Small intestine (tissue), 7 donors: ENCODE measurements around the gene STRA8. TPM values are rescaled to one million over a fixed set of nuclear protein-coding genes. Genes with fewer than 3 reads are reported as not detected.

ENCODE experiments used
- DNase-seq, 2 donors: peaks; one replicate each; pipeline versions ENCODE4 v3.0.0 to v3.0.0-alpha.2; 2013
- FAIRE-seq: peaks from 2 replicates; lab custom pipeline; 2012; peaks lifted over from hg19 to GRCh38; lab: Jason Lieb, UNC
- H3K27ac ChIP-seq, 3 donors: one replicate each; pipeline ENCODE4 v1.5.1; 2013; ENCODE audit warnings: low read length in 2 of 3, mild to moderate bottlenecking in 2 of 3, control low read depth in 1 of 3, inconsistent platforms in 1 of 3, low read depth in 1 of 3, moderate library complexity in 1 of 3
- H3K27me3 ChIP-seq, 3 donors: one replicate each; pipeline ENCODE4 v1.6.1; 2013; ENCODE audit warnings: low read length in 3 of 3, inconsistent platforms in 1 of 3; ENCODE audit not compliant: control insufficient read depth in 3 of 3, insufficient read depth in 3 of 3
- H3K36me3 ChIP-seq, 3 donors: one replicate each; pipeline ENCODE4 v1.6.1; 2013; ENCODE audit warnings: low read length in 3 of 3, inconsistent platforms in 1 of 3, low read depth in 1 of 3, mild to moderate bottlenecking in 1 of 3, moderate library complexity in 1 of 3; ENCODE audit not compliant: control insufficient read depth in 3 of 3, insufficient read depth in 2 of 3
- H3K4me1 ChIP-seq, 3 donors: one replicate each; pipeline ENCODE4 v1.6.1; 2013; ENCODE audit warnings: low read length in 2 of 3, inconsistent platforms in 1 of 3, low read depth in 1 of 3, mild to moderate bottlenecking in 1 of 3, moderate library complexity in 1 of 3; ENCODE audit not compliant: control insufficient read depth in 3 of 3, insufficient read depth in 2 of 3
- H3K4me3 ChIP-seq, 3 donors: one replicate each; pipeline ENCODE4 v1.5.1; 2013; ENCODE audit warnings: low read length in 3 of 3, control low read depth in 1 of 3, inconsistent platforms in 1 of 3, low read depth in 1 of 3, mild to moderate bottlenecking in 1 of 3, moderate library complexity in 1 of 3
- H3K9me3 ChIP-seq, 2 donors: one replicate each; pipeline ENCODE4 v1.6.1; 2013; ENCODE audit warnings: low read depth in 1 of 2, low read length in 1 of 2; ENCODE audit not compliant: control insufficient read depth in 2 of 2, insufficient read depth in 1 of 2
- WGBS, 3 donors: extraction: QIAGEN DNeasy Blood & Tissue Kit; methylation state at CpG; one replicate each; pipeline ENCODE4 v1.1.7; 2013; 5-methylcytosine and 5-hydroxymethylcytosine counted together
- polyA plus RNA-seq, 4 donors: library from polyadenylated mRNA; stranded (reverse) in 3 of 4; unstranded in 1 of 4; fragments of 200-250 nt in 3 of 4; fragments of 120-200 nt in 1 of 4; gene quantifications; one replicate each; pipeline versions ENCODE4 v1.2.1 to v1.2.3, GENCODE V29; 2013
- donor health status: healthy with polysubstance abuse.
- donor health status: control.
- donor health status: control.
- donor health status: Bipolar disorder and iron deficiency.
- donor health status: healthy.

STRA8 gene
- polyA plus RNA-seq, 4 donors: not detected

DNA sequence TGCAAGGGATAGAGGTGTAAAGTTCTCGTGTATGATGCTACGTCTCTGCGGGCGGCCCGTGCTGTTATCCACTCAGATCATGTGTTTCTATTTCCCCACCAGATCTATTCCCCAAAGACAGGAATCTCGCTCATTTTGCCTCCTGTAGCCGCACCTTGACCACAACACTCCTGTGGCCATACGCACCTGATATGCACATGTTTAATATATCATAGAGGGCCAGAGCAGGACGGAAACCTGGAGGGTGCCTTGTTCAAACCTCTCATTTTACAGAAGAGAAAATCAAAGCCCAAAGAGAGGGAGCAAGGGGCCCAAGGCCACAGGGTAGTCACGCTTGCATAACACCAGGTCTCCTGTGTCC, 37.6 kb downstream of the STRA8 start:
- Histone ChIP-seq H3K27me3 (peaks cover 0 to 3% (median 0%) of the 10 kb centered on the region in 3 donors), H3K4me1 (no peaks in the 10 kb centered on the region), H3K36me3 (no peaks in the 10 kb centered on the region), H3K27ac (no peak overlapping the region), H3K9me3 (peaks cover 0 to 3% of the 10 kb centered on the region in 2 donors), H3K4me3 (no peak overlapping the region)
- WGBS, 3 donors: 85 to 88% (median 87%) methylated on average over 10 of the region's 10 CpGs
- FAIRE-seq: no peak
- DNase-seq: no peak

DNA sequence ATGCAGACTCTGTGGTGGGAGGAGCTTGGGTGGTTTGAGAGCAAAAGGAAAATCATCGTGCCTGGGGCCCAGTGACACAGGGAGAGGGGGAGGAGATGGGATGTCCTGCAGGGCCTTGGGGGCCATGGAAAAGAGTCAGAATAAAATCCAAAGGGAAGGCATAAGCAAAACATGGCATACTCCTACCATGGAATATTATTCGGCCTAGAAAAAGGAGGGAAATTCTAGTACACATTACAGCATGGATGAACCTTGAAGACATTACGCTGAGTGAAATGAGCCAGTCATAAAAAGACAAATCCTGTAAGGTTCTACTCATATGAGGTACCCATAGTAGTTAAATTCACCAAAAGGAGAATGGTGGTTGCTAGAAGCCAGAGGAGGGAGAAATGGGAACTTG, 38.7 kb downstream of the STRA8 start:
- Histone ChIP-seq H3K4me3 (no peak overlapping the region), H3K4me1 (no peaks in the 10 kb centered on the region), H3K27me3 (peaks cover 0 to 3% (median 0%) of the 10 kb centered on the region in 3 donors), H3K9me3 (no peaks in the 10 kb centered on the region), H3K27ac (no peak overlapping the region), H3K36me3 (no peaks in the 10 kb centered on the region)
- FAIRE-seq (no peak), DNase-seq (no peak)
- 82 to 85% (median 84%) methylated on average over 3 of the region's 3 CpGs for WGBS, 3 donors

DNA sequence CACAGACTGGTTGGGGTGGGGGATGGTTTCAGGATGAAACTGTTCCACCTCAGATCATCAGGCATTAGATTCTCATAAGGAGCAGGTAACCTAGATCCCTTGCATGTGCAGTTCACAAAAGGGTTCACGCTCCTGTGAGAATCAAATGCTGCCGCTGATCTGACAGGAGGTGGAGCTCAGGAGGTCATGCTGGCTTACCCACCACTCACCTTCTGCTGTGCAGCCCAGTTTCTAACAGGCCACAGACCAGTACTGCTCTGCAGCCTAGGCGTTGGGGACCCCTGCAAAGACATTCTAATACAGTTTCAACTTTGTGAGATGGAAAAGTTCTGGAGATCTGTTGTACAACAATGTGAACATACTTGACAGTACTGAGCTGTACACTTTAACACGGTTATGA, 39.9 kb downstream of the STRA8 start:
- H3K27me3 ChIP-seq: peaks cover 0 to 3% (median 0%) of the 10 kb centered on the region in 3 donors
- WGBS, 3 donors: 67 to 79% (median 70%) methylated on average over 4 of the region's 4 CpGs
- FAIRE-seq (no peak), DNase-seq (no peak)
- H3K4me3 ChIP-seq: no peak overlapping the region
- no peaks in the 10 kb centered on the region for H3K4me1 ChIP-seq
- no peaks in the 10 kb centered on the region for H3K36me3 ChIP-seq
- H3K9me3 ChIP-seq: no peaks in the 10 kb centered on the region
- H3K27ac ChIP-seq: no peak overlapping the region

DNA sequence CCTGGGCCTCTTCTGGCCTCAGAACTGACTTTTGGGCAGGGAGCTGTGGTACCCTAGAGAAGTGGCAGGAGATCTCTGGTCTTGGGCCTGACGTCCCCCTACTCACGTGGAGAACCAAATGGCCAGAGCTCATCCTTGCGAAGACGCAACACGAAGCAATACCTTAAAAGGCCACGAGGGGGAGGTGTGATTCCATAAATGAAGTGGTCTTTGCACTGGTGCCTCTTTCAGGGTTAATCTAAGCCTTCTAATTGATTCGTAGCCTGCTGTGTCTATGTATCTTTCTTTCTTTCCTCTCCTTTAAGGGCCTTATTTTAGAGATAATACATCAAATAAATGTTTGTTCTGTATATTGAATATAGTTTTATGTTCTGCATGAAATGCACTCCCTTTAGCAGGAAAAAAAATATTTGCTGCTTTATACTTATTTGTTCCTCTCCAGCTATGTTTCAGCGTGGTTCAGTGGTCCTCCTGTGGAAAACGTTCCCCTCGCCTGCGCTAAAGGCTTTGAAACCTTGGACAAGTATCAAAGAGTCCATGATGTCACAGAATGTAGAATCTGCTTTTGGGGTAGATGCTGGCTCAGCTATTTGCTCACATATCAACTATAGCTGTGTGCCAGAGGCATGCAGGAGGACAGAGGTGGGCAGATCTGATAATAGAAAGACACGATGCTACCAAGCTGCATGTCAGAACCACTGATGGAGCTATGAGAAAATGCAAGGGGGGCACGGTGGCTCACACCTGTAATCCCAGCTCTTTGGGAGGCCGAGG, 41.0 kb downstream of the STRA8 start:
- no peaks in the 10 kb centered on the region for H3K4me1 ChIP-seq
- peaks cover 0 to 3% (median 0%) of the 10 kb centered on the region in 3 donors for H3K27me3 ChIP-seq
- H3K4me3 ChIP-seq: no peak overlapping the region
- FAIRE-seq: no peak
- no peaks in the 10 kb centered on the region for H3K9me3 ChIP-seq
- H3K27ac ChIP-seq: no peak overlapping the region
- peak; percentile 70 to 75 for DNase-seq
- H3K36me3 ChIP-seq: no peaks in the 10 kb centered on the region
- 37 to 39% (median 39%) methylated on average over 14 of the region's 14 CpGs for WGBS, 3 donors

DNA sequence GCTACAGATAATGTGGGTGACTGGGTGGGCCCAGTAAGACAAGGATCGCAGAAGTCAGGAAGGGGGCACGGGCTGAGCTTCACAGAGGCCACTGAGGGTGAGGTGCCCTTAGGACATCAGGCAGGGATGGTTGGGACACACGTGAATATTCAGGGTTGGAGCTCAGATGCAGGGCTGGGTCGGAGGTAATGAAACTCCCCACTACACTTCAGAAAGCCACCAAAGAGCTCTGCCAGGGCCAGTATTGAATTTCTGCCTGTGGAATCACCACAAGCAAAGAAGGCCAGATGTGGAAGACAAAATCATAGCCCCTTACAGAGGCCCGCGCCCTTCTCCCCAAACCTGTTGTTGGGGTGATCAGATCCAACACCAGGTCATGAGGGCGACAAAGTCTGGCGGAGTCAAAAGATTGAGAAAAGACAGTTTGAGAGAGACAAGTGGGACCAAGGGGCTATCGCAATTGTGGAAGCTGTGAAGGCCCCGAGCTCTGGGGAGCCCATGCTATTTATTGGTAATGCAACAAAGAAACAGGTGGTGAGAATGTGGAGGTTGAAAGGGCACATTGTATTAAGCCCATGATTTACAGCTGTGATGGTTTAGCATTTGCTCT, 42.4 kb downstream of the STRA8 start:
- WGBS, 3 donors: 86 to 89% (median 86%) methylated on average over 10 of the region's 10 CpGs
- H3K4me1 ChIP-seq: no peaks in the 10 kb centered on the region
- no peak overlapping the region for H3K4me3 ChIP-seq
- H3K27ac ChIP-seq: no peak overlapping the region
- no peaks in the 10 kb centered on the region for H3K27me3 ChIP-seq
- FAIRE-seq (no peak), DNase-seq (no peak)
- H3K36me3 ChIP-seq: no peaks in the 10 kb centered on the region
- H3K9me3 ChIP-seq: no peaks in the 10 kb centered on the region

DNA sequence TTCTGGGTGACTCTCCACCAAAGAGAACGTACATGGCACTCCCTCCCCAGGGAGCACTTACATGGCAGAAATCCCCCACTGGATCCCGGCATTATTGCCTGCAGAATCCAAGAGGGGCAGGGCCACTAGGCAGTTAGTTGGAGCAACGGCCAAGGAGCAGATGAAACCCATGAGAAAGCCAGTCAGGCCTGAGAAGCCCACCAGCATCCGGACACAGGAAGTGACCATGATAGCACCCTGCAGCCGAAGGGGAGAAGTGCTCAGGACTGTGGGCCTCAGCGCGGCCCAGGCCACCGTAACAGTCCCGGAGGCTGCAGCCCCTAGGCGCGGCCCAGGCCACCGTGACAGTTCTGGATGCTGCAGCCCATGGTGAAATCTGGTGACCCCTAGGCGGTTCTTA, 43.5 kb downstream of the STRA8 start:
- FAIRE-seq: no peak
- Histone ChIP-seq H3K9me3 (no peaks in the 10 kb centered on the region), H3K4me1 (peaks cover 0 to 5% (median 0%) of the 10 kb centered on the region in 3 donors), H3K4me3 (no peak overlapping the region), H3K36me3 (no peaks in the 10 kb centered on the region), H3K27ac (no peak overlapping the region), H3K27me3 (no peaks in the 10 kb centered on the region)
- WGBS, 3 donors: 87 to 89% (median 89%) methylated on average over 13 of the region's 13 CpGs
- DNase-seq: no peak

DNA sequence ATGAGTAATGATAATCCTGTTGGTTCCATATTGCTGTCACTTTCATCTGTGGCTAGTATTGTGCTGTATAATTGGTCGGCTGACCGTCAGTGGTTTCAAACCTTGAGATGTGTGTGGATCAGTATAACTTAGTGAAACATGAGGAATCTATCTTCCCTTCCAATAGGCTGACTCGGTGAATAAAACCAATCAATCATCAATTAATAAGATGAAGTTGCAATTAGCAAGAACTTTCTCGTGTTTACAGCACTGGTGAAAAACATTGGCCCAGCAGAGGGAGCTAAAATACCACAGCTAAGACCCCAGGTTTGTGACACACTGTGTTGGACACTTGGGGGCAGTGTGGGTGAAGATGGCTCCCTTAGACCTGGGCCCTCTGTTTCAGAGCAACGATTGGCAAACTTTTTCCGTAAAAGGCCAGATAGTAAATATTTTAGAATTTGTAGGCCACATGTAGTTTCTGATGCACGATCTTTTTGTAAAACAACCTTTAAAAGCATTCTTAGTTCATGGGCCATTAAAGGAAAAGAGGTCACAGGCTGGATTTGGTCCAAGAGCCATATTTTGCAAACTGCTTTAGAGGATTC, 47.8 kb downstream of the STRA8 start:
- peak; percentile 15 for FAIRE-seq

DNA sequence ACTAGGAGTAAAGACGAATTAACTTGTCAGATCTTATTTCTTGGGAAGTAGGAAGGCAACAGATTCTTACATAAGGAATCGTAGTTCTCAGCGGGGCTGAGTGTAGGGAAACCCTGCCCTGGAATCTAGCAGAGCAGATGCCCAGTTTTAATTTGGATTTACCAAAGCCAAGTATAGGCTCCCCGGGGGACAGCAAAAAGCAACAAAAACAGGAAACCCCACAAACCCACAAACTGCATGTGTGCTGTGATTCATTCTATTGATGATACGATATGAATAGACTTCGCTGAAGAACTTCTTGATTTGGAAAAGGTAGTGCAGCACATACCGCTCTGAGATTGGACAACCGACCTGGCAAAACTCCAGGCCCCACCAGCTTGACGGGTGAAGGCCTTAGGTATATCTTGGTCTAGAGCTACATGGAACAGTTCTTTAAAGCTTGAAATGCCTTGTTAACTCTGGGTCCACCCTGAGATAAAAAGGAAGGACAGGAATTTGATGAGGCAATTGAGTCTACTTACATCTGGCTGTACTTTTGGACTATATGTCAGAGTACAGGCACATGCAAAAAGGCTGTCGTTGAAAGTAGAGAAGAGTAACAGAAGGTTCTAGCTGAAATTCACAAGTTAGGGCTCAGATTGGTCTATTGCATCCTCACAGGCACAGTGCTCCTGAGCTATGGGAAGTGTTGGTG, 49.1 kb downstream of the STRA8 start:
- no peaks in the 10 kb centered on the region for H3K27me3 ChIP-seq
- peaks cover 0 to 5% (median 0%) of the 10 kb centered on the region in 3 donors for H3K4me1 ChIP-seq
- H3K27ac ChIP-seq: no peak overlapping the region
- FAIRE-seq (no peak), DNase-seq (peak; percentile 14 to 45)
- WGBS, 3 donors: 81 to 87% (median 83%) methylated on average over 10 of the region's 10 CpGs
- no peak overlapping the region for H3K4me3 ChIP-seq
- no peaks in the 10 kb centered on the region for H3K9me3 ChIP-seq
- H3K36me3 ChIP-seq: no peaks in the 10 kb centered on the region

More for the DNA sequence above, 47.8 kb downstream of the STRA8 start:
- H3K27ac ChIP-seq: no peak overlapping the region
- DNase-seq: peak; percentile 86 to 88
- H3K27me3 ChIP-seq: no peaks in the 10 kb centered on the region
- no peaks in the 10 kb centered on the region for H3K9me3 ChIP-seq
- H3K36me3 ChIP-seq: no peaks in the 10 kb centered on the region
- WGBS, 3 donors: 7 to 8% (median 8%) methylated on average over 7 of the region's 7 CpGs
- H3K4me3 ChIP-seq: no peak overlapping the region
- peaks cover 0 to 5% (median 0%) of the 10 kb centered on the region in 3 donors for H3K4me1 ChIP-seq
